ENCODE measurements around the gene CLCA1.
A peak's percentile ranks its signal among the peaks of the same experiment; 100 is the strongest.
"Not testable (repeated sequence)": the region's sequence is repeated elsewhere in the genome, so short reads cannot be mapped to it uniquely, and the experiment has no call there.

CLCA1 gene

GRCh38 chr1:86498281-86498680 is 29.6 kb downstream of the CLCA1 start:
- Histone ChIP-seq H3K4me1 (no peaks in the 10 kb centered on the region), H3K79me2 (no peaks in the 10 kb centered on the region), H2AFZ (no peak overlapping the region), H3K4me2 (ENCODE audit: low read length) (no peak overlapping the region), H3K9ac (no peak overlapping the region), H3K4me3 (ENCODE audit: low read depth, low read length) (no peak overlapping the region), H3K27me3 (ENCODE audit: control insufficient read depth, insufficient read depth, low read length) (no peaks in the 10 kb centered on the region), H3K36me3 (ENCODE audit: control insufficient read depth, insufficient read depth, low read length) (no peaks in the 10 kb centered on the region), H3K27ac (no peak overlapping the region), H3K9me3 (ENCODE audit: control insufficient read depth, low read length) (no peaks in the 10 kb centered on the region)
- TF ChIP-seq, protein P1, sequence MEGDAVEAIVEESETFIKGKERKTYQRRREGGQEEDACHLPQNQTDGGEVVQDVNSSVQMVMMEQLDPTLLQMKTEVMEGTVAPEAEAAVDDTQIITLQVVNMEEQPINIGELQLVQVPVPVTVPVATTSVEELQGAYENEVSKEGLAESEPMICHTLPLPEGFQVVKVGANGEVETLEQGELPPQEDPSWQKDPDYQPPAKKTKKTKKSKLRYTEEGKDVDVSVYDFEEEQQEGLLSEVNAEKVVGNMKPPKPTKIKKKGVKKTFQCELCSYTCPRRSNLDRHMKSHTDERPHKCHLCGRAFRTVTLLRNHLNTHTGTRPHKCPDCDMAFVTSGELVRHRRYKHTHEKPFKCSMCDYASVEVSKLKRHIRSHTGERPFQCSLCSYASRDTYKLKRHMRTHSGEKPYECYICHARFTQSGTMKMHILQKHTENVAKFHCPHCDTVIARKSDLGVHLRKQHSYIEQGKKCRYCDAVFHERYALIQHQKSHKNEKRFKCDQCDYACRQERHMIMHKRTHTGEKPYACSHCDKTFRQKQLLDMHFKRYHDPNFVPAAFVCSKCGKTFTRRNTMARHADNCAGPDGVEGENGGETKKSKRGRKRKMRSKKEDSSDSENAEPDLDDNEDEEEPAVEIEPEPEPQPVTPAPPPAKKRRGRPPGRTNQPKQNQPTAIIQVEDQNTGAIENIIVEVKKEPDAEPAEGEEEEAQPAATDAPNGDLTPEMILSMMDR (IDR thresholded peaks at IDR 0.05) = no peak

GRCh38 chr1:86499987-86500593 is 31.4 kb downstream of the CLCA1 start:
- Histone ChIP-seq H3K4me3 (ENCODE audit: low read depth, low read length) (no peak overlapping the region), H2AFZ (no peak overlapping the region), H3K36me3 (ENCODE audit: control insufficient read depth, insufficient read depth, low read length) (no peaks in the 10 kb centered on the region), H3K27me3 (ENCODE audit: control insufficient read depth, insufficient read depth, low read length) (no peaks in the 10 kb centered on the region), H3K4me2 (ENCODE audit: low read length) (no peak overlapping the region), H3K4me1 (no peaks in the 10 kb centered on the region), H3K27ac (no peak overlapping the region), H3K79me2 (no peaks in the 10 kb centered on the region), H3K9ac (no peak overlapping the region), H3K9me3 (ENCODE audit: control insufficient read depth, low read length) (no peaks in the 10 kb centered on the region)
- TF ChIP-seq, protein P1 (IDR thresholded peaks at IDR 0.05) = peak; percentile 84

- peak overlapping the region; percentile 15 for H2AFZ ChIP-seq
- H3K4me1 ChIP-seq = no peaks in the 10 kb centered on the region
- H3K9me3 ChIP-seq (ENCODE audit: control insufficient read depth, low read length) = no peaks in the 10 kb centered on the region
- H3K79me2 ChIP-seq = no peaks in the 10 kb centered on the region
- no peak overlapping the region for H3K4me3 ChIP-seq (ENCODE audit: low read depth, low read length)
- TF ChIP-seq, protein P1 (IDR thresholded peaks at IDR 0.05) = no peak
- H3K9ac ChIP-seq = no peak overlapping the region
- no peaks in the 10 kb centered on the region for H3K36me3 ChIP-seq (ENCODE audit: control insufficient read depth, insufficient read depth, low read length)
- H3K4me2 ChIP-seq (ENCODE audit: low read length) = no peak overlapping the region
- H3K27me3 ChIP-seq (ENCODE audit: control insufficient read depth, insufficient read depth, low read length) = no peaks in the 10 kb centered on the region
- no peak overlapping the region for H3K27ac ChIP-seq
Measured at GRCh38 chr1:86500714-86501113, 32.0 kb downstream of the CLCA1 start.

DNA sequence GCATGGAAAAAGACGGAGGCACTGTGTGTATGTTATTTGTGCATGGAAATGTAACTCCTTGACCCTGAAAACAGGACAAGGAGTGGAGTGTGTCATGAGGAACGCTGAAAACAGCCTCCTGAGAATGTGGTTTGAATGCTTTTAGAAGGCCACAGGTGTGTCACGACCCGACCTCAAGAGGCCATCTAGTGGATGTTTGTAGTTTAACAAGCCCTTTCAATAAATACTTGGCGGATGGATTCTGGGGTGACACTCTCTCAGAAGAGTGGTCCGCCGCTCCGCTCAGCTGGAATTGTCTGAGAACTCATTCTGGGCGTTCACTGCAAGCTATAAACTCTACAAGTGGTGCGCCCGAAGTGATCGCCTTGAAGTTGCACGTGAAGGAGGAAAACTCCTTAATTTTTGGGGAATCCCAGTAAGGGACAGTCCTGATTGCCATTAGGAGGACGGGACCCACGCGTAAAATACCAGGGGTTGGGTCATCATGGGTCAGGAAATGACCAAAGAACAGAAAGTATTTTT is 33.5 kb downstream of the CLCA1 start:
- not testable (repeated sequence) for H3K9me3 ChIP-seq (ENCODE audit: control insufficient read depth, low read length); H3K4me1 ChIP-seq; H2AFZ ChIP-seq; H3K27me3 ChIP-seq (ENCODE audit: control insufficient read depth, insufficient read depth, low read length); H3K36me3 ChIP-seq (ENCODE audit: control insufficient read depth, insufficient read depth, low read length); H3K4me3 ChIP-seq (ENCODE audit: low read depth, low read length); H3K4me2 ChIP-seq (ENCODE audit: low read length); H3K27ac ChIP-seq; H3K79me2 ChIP-seq; H3K9ac ChIP-seq
- TF ChIP-seq, protein P1 (IDR thresholded peaks at IDR 0.05) = peak; percentile 29
